Stimulated activated CD4-positive, alpha-beta T cell treated with anti-CD3 and anti-CD28 coated beads, Interleukin-2, amount 100 ng/mL, for 24 hours (primary cell): ENCODE measurements around the gene DNAH3.
"Not testable (repeated sequence)": the region's sequence is repeated elsewhere in the genome, so short reads cannot be mapped to it uniquely, and the experiment has no call there.

Experiments used
- DNase-seq, 2 donors: peaks; one replicate each; pipeline ENCODE4 v3.0.0-alpha.2; 2020

DNAH3 gene

DNA sequence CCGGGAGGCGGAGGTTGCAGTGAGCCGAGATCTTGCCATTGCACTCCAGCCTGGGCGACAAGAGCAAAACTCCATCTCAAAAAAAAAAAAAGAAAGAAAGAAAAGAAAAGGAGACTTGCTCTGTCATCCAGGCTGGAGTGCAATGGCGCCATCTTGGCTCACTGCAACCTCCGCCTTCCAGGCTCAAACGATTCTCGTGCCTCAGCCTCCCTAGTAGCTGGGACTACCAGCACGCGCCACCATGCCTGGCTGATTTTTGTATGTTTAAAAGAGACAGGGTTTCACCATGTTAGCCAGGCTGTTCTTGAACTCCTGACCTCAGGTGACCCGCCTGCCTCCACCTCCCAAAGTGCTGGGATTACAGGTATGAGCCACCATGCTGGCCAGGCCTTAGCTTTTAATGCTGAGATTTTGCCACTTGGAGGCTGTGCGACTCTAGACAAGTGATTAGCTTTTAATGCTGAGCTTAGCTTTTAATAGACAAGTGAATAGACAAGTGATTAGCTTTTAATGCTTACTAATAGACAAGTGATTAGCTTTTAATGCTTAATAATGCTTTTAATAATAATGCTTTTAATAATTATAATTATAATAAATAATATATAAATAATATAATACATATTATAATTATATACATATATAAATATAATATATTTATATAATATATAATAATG, 17.4 kb upstream of the DNAH3 start:
- peak in 1 of 2 donors; percentile 23 for DNase-seq

DNA sequence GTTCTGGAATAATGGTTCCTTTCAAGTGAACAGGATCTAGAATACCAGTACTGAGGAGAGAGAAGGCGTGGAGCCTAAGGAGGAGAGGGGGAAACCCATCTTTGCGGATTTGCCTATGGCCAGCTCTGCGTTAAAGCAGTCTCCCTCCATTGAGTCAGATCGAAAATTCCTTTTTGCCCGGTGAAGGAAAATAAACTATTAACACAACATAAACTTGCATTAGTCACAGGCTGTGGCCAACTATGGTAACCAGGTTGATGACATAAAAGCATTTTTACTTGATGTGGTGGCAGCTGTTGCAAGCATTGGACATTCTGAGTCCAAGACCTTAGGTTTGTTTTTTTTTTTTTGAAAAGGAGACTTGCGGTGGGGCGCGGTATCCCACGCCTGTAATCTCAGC, 16.7 kb upstream of the DNAH3 start:
- DNase-seq = no peak

DNA sequence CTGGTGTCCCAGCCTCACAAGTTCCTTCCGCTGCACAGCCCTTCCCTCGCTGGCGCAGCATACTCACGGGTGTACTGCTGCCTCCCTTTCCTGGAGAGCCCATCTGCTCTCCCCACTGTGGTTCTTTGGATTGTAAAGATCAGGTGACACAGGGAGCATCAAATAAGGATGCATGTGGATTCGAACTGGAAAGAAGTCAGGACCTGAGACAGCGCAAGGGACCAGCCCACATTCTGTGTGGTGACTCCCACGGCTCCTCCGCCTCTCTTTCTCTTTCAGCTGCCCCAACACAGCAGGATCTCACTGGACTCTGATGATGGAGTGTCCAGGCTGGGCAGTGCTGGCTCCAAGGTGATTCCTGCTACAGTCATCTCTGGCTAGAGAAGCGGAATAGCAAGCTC, 15.9 kb upstream of the DNAH3 start:
- DNase-seq = no peak

DNA sequence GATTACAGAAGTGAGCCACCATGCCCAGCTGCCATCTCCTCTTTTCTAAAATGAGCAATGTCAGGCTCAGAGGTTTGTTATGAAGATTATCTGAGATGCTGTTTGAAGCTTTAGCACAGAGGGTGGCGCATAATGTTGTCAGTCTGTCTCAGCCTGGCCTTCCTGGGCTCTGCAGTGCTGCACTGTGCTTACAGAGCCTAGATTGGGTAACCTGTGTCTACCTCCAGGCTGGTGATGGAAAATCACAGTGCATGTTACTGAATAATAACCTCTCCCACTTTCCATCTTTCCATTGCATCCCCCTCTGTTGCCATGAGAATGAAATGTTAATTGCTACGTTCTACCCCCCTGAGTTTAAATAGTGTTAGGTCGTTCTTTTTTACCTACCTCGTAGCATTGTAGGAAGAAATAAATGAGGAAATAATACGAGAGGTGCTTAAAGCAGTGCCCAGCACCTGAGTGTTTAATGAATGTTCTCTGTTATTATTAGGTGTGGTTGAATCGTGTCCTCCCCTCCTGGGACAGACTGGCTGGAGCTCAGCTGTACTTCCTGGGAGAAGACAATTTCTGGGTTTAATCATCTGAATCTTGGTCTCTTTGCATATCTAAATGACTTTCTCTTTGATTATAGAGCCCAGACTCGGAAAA, 14.0 kb upstream of the DNAH3 start:
- no peak for DNase-seq

DNA sequence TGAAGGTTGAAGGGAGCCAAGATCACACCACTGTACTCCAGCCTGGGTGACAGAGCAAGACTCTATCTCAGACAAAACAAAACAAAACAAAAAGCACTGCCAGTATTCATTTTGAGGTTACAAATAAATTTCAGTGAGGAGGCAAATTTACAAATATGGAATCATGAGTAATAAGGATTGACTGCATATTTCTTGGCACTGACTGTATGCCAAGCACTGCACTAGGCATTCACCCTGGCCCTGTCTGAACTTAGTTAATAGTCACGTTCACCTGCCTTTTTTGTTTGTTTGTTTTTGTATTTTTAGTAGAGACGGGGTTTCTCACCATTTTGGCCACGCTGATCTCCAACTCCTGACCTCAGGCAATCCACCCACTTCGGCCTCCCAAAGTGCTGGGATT, 12.9 kb upstream of the DNAH3 start:
- no peak for DNase-seq

DNA sequence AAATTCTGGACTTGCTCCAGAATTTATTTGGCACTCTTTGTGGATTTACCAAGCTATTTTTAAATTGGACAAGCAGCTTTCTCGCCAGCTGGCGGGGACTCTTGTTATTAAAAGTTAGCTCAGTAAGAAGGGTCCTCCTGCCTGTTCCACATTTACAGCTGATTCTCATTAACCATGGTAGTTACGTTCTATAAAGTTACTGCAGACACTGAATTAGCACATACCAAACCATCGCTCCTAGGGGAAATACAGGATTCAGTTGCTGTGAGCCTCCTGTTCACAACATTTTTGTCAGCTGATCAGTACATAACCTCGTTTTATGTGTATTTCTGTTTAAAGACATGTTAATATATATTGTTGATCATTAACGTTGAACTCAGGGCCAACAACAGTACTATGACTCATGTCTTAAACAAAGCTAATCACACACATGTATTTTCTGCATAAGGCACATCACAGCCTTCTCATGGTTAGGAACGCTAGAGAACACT, 12.1 kb upstream of the DNAH3 start:
- no peak for DNase-seq

DNA sequence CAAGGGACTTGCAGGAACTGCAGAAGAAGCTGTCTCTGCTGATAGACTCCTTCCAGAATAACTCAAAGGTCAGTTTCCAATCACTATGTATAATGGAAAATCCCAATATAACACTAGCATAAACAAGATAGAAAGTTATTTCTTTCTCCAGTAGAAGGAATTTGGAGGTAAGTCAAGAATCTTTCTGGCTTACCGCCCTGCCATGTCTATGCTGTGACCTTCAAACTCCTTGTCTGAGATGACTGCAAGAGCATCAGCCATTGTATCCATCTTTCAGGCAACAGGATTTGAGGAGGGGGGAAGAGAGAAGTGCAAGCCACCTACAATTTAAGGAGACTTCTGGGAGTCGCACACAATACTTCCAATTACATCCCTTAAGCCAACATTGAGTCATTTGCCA, 10.6 kb upstream of the DNAH3 start:
- no peak for DNase-seq

DNA sequence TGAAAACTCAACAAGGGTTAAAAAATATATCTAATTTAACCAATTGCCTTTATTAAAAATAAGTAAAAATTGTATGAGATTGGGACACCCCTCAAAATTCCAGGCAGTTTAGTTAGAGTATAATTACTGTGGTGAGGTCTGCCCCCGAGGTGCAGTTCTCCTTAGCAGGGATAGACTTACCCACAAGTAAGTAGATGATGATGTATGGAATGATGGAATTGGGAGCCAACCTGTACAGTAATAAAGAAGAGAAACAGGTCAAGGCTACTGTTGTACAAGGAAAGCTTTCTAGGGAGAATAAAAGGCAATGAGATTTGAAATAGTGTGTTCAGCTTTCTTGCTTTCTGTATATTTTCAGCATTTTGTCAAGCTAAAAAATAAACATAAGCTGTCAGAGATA, 9.6 kb upstream of the DNAH3 start:
- no peak for DNase-seq

DNA sequence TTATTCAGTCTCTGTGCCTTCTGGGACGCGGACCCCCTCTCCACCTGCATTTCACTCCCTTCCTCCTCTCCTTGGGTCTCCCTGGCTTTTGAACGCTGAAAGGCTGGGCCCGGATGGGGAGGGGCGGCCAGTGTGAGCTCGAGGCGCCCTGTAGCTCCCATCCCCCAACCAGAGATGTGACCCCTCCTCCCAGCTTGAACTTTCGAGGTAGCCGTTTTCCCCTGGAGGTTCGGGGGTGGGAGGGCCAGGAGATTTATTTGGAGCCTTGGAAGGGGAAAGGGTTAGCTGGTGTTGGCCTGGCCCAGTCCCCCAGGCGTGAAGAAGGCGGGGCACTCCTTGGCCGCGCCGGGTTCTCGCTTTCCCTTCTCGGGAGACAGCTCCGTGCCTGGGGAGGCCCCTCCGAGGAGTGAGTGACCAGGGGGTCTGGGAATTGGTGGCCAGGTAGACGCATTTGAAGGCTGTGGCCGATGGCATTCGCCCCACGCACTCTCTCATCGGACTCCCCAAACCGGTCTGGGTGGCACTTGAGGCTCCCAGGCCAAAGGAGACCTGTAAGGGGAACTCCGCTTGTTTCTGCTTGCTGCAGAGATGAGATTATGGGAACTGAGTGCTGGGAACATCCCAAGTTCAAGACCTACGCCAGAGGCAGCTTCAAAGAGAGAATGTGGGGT, 8.8 kb upstream of the DNAH3 start:
- peak; percentile 15 to 18 for DNase-seq

DNA sequence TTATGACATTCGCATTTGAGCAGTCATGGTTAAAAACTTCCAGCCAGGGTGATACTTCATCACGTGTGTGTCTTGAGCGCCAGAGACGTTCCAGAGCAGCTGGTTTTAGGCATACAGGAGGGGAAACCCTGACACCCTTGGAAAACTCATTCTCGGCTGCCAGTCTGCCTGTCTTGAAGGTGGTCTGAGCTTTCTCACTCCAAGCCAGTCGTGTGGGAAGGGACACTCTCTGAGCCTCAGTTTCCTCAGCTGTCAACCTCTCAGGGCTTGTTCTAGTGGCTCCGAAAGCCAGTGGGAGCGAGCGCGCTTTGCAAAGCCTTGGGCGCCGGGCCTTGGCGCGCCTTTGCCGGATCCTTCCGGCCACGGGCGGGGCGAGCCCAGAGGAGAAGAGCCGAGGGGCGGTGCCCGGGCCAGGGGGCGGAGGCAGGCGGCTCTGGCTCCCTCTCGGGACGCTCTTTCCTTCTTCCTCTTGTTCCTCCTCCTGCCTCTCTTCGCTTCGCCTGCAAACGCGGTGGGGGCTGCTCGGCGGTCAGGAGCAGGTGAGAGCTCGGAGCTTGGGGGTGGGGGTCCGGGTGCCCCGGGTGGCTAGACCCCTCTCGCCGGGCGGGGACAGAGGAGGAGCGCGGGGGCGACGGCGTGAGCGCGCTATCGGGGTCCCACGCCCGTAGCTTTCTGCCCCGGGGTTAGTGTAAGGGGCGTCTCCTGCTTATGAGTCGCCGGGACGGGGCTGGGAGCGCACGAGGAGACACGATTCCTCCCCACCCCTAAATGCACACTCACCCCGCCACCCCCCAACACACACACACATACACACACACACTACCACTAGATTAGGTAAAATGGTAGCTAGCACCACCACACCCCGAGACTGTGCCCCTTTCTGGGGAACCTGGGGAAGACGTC, 7.8 kb upstream of the DNAH3 start, which contains the start of gene LDAF1:
LDAF1 (plus strand) TSS at position 467 of the 903 bp plus-strand sequence. CDS start 2,509 bp downstream, outside the sequence.
- peak; percentile 83 to 88 for DNase-seq

DNA sequence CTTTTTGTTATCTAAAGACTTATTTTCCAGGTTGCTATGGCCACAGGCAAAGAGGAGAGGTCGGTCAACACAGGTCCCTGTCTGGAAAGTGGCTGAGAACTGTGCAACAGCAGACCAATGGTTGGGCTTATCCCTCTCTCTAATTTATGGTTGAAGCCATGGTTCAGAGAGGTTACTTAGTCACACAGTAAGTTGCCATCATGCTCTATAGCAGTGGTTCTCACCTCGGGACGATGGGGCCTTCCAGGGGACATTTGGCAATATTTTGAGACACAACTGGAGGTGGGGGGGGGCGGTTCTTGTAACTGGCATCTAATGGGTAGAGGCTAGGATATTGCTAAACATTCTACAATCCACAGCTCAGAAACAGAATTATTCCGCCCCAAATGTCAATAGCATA, 7.0 kb upstream of the DNAH3 start:
- DNase-seq = no peak

DNA sequence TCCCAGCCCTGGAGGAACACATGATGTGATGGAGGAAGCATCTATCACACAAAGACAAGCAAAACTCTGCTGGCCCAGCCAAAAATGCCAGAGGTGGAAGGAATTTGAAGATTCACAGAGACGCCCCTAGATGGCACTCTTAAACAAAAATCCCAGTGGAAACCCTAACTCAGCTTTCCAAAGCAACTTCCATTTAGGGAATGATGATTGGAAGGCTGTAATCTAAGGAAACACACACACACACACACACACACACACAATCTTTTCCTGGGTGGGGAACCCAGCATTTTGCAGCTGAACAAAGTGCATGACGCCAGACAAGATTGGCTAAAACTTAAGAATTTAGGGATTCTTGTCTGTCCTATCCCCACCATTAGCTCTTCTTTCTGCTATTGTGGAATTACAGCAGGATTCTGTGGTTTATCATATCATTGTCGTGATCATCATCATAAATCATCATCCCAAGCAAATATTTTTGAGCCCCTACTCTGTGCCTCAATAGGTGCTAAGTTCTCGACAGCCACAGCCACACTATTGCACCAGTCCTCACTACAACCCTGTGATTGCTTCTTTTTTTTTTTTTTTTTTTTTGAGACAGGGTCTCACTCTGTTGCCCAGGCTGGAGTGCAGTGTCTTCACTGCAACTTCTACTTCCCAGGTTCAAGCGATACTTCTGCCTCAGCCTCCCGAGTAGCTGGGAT, 6.3 kb upstream of the DNAH3 start:
- DNase-seq = peak in 1 of 2 donors; percentile 12

DNA sequence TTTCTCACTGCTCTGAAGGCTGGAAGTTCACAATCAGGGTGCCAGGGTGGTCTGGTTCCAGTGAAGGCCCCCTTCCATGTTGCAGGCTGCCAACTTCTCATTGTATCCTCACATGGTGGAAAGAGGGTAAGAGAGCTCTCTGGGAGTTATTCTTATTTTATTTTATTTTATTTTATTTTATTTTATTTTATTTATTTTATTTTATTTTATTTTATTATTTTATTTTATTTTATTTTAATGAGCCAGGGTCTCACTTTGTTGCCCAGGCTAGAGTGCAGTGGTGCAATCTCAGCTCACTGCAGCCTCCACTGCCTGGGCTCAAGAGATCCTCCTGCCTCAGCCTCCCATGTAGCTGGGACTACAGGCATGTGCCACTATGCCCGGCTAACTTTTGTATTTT, 5.4 kb upstream of the DNAH3 start:
- not testable (repeated sequence) for DNase-seq

DNA sequence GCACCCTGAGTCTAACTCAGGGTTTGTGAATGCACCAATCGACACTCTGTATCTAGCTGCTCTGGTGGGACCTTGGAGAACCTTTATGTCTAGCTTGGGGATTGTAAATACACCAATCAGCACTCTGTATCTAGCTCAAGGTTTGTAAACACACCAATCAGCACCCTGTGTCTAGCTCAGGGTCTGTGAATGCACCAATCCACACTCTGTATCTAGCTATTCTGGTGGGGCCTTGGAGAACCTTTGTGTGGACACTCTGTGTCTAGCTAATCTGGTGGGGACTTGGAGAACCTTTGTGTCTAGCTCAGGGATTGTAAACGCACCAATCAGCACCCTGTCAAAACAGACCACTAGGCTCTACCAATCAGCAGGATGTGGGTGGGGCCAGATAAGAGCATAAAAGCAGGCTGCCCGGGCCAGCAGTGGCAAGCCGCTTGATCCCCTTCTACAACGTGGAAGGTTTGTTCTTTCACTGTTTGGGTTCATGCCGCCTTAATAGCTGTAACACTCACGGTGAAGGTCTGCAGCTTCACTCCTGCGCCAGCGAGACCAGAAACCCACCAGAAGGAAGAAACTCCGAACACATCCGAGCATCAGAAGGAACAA, 2.6 kb upstream of the DNAH3 start:
- DNase-seq = not testable (repeated sequence)

DNA sequence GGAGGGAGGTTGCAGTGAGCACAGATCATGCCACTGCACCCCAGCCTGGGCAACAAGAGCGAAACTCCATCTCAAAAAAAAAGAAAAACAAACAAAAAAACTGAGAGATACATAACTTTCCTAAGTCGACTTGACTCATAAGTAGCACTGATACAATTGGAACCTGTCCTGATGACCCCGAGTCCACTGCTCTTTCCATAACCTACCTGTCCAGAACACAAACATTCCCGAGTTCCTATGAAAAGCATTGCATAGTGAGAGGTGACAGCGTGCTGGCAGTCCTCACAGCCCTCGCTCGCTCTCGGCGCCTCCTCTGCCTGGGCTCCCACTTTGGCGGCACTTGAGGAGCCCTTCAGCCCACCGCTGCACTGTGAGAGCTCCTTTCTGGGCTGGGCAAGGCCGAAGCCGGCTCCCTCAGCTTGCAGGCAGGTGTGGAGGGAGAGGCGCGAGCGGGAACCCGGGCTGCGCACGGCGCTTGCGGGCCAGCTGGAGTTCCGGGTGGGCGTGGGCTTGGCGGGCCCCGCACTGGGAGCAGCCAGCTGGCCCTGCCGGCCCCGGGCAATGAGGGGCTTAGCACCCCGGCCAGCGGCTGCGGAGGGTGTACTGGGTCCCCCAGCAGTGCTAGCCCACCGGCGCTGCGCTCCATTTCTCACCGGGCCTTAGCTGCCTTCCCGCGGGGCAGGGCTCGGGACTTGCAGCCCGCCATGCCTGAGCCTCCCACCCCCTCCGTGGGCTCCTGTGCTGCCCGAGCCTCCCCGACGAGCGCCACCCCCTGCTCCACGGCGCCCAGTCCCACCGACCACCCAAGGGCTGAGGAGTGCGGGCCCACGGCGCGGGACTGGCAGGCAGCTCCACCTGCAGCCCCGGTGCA, 1.7 kb upstream of the DNAH3 start:
- not testable (repeated sequence) for DNase-seq

DNA sequence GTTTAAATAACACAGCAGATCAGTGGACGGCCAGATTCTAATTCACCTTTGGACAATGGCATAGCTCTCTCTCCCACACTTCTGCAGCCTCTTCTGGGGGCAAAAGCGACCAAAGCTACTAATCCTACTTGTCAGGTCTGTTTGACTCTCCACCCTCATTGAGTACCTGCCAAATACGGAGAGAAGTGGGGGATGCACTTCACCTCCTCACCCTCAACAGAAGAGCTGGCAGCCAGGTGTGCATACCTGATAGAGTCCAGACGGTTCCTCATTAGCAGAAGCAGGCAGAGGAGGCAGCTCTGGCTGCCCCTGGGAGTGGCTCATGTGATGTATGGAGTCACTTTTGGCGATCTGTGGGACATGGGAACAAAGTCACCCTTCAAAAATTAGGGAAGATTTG, 4.9 kb downstream of the DNAH3 start:
- no peak for DNase-seq

DNA sequence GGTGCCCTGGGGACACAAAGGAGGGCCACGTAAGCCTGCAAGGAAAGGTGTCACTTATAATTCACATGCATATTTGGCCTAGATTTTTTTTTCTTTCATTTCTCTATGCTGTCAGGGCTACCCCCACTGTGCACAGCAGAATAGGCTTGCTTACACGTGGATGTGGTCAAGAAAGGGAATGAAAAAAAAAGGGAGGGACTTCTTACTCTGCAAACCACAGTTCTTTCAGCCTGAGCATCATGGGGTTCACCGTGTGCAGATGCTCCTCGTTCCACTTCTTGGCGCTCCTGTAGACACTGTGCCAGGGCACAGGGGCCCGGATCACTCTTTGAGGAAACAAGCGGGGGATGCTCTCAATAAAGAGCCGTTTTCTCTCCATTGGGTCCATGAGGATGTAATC, 16.6 kb downstream of the DNAH3 start:
- no peak for DNase-seq

DNA sequence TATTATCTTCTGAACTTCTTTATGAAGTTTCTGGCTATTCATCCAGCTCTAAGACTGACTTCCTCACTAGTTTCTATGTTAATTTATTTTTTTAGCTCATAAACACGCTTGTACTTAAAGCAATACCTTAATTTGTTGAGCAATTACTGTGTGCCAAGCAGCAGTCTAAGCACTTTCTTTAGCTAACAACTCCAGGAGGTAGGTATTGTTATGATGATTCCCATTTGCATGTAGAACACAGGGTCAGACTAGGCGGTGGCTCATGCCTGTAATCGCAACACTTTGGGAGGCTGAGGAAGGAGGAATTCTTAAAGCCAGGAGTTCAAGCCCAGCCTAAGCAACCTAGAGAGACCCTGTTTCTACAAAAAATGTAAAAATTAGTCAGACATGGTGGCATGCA, 19.8 kb downstream of the DNAH3 start:
- no peak for DNase-seq

DNA sequence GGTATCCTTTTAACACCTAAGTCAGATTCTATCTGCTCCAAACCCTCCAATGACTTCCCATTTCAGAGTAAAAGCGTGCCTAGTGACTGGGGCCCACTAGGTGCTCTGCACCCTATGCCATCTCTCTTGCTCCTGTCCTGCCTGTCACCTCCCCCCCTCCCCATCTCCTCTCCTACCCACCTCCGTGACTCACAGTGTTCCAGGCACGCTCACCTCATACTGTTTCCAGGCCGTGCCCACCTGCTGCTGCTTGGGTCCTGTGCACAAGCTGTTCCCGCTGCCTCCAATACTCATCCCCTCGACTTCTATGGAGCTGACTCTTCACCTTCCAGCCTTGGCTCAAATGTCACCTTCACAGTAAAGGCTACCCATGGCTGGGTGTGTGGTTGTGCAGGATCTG, 21.7 kb downstream of the DNAH3 start:
- no peak for DNase-seq

DNA sequence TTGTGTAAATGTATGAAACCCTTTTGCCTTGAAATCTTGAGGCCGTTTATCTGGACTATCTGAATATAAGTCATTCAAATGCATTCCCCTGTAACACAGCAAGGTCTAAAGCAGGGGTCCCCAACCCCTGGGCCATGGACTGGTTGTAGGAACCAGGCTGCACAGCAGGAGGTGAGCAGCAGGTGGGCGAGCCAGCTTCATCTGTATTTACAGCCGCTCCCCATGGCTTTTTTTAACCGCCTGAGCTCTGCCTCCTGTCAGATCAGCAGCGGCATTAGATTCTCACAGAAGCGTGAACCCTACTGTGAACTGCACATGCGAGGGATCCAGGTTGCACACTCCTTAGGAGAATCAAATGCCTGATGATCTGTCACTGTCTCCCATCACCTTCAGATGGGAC, 24.1 kb downstream of the DNAH3 start:
- no peak for DNase-seq

DNA sequence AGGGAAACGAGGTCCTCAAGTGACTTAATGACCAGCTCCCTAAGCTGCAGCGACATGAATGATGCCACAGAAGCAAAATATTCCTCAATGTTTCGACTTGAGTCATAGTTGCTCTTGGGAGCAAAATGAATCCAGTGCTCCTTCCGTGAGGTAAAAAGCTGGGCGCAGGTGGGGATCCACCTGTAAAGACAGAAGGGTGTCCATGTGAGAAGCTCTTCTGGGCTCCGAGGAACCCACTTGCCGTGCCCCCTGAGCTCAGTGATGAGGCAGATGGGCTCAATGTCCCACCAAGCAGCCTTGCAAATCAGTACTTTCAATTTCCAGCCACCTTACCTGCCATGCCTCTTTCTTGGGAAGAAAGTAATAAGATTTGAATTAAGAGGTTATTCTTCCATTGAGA, 25.5 kb downstream of the DNAH3 start:
- no peak for DNase-seq
